ENCODE measurements around the gene LYVE1. TPM values are rescaled to one million over a fixed set of nuclear protein-coding genes. Genes with fewer than 3 reads are reported as not detected.

LYVE1 gene
- total RNA-seq, 1 donor from 2014 or later = not detected

DNA sequence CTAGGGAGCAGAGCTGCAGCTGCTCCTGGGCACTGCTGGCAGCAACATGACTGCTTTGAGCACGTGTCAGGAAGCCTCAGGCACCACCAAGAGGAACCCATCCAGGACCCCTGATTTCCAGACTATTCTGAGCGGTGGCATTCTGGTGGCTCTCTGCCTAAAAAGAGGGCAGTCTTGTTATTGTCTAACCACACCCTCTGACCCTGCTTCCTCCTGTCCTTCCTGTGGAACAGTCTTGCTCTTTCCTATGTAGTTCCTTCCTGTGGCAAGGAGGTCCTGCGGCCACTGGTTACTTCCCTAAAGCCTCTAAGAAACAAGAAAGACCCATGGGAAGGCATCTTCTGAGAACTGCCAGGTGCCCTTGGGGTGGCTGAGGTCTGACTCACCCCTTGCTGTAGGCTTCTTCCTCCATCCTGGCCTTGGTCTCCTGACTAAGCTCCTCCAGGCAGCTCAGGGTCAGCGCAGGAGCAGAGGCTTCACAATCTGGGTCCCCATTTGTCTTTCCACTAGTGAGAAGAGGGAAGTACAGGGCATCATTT lies 13.1 kb upstream of the LYVE1 start:
- Mint-ChIP-seq H3K27ac (no peak overlapping the region), H3K4me3 (no peak overlapping the region), H3K27me3 (peaks cover 26% of the 10 kb centered on the region), H3K9me3 (no peaks in the 10 kb centered on the region), H3K4me1 (peaks cover 2% of the 10 kb centered on the region), H3K36me3 (ENCODE audit: low read depth) (no peaks in the 10 kb centered on the region)
- intact Hi-C loops (cut with micrococcal nuclease) = no loop called here
- DNase-seq = no peak

DNA sequence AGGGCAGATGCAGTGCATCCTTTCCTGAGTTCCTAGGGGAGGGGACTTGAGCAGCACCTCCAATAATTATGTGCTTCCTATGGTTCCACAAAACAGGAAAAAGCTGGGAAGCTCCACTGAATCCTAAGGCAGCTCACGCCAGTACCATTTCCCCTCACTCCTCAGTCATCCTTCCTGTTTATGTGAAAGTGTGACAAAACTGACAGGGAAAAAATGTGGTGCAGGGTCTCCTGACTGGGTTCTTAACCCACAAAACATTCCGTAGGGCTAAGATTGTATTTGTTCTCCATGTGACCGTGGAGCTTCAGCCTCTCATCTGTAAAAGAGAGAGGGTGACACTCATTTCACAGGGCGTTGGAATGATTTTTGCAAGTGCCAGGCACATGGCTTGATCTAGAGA lies 12.2 kb upstream of the LYVE1 start:
- intact Hi-C loops (cut with micrococcal nuclease) = no loop called here
- Mint-ChIP-seq H3K9me3 (no peaks in the 10 kb centered on the region), H3K4me1 (no peaks in the 10 kb centered on the region), H3K27ac (no peak overlapping the region), H3K4me3 (no peak overlapping the region), H3K27me3 (peaks cover 24% of the 10 kb centered on the region), H3K36me3 (ENCODE audit: low read depth) (no peaks in the 10 kb centered on the region)
- DNase-seq = no peak

DNA sequence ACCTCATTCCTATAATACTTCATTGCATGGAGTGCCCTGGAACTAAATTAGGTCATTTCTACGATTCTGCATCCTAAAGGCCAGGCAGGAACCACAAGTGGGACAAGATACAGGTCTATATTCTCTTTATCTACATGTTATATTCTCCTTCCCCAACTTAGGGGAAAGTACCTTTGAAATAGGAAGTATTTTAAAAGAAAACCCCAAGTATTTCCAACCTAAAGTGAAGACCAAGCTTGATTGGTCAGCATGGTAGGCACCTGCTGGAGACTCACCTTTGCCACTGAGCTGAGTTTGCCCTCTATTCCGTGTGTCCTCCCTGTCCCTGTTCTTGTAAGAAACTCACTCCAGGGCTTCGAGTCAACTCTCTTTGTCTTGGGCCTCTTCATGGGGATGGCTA lies 11.2 kb upstream of the LYVE1 start:
- no peaks in the 10 kb centered on the region for H3K4me1 Mint-ChIP-seq
- H3K9me3 Mint-ChIP-seq = no peaks in the 10 kb centered on the region
- H3K27me3 Mint-ChIP-seq = peaks cover 25% of the 10 kb centered on the region
- no peak overlapping the region for H3K27ac Mint-ChIP-seq
- intact Hi-C loops (cut with micrococcal nuclease) = no loop called here
- DNase-seq = no peak
- no peaks in the 10 kb centered on the region for H3K36me3 Mint-ChIP-seq (ENCODE audit: low read depth)
- no peak overlapping the region for H3K4me3 Mint-ChIP-seq

DNA sequence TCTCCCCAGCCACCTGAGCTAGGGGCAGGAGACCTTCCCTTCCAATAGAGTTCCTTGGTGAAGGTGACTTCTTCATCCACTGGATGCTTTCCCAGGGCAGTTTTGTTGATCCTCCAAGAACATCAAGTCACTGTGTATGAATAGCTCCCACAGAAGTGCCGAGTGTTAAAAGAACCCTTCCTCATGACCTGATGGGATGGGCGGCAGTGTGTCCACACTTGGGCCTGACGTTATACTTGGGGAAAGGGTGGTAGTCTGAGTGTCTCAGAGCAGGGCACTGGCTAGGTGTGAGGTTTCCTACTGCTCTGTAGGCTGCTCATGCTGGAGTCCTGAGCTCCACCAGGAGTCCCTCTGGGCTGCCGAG lies 7.6 kb upstream of the LYVE1 start:
- intact Hi-C loops (cut with micrococcal nuclease) = no loop called here
- no peaks in the 10 kb centered on the region for H3K9me3 Mint-ChIP-seq
- H3K4me1 Mint-ChIP-seq = no peaks in the 10 kb centered on the region
- no peak overlapping the region for H3K27ac Mint-ChIP-seq
- no peak for DNase-seq
- no peaks in the 10 kb centered on the region for H3K36me3 Mint-ChIP-seq (ENCODE audit: low read depth)
- H3K27me3 Mint-ChIP-seq = peaks cover 24% of the 10 kb centered on the region
- no peak overlapping the region for H3K4me3 Mint-ChIP-seq

DNA sequence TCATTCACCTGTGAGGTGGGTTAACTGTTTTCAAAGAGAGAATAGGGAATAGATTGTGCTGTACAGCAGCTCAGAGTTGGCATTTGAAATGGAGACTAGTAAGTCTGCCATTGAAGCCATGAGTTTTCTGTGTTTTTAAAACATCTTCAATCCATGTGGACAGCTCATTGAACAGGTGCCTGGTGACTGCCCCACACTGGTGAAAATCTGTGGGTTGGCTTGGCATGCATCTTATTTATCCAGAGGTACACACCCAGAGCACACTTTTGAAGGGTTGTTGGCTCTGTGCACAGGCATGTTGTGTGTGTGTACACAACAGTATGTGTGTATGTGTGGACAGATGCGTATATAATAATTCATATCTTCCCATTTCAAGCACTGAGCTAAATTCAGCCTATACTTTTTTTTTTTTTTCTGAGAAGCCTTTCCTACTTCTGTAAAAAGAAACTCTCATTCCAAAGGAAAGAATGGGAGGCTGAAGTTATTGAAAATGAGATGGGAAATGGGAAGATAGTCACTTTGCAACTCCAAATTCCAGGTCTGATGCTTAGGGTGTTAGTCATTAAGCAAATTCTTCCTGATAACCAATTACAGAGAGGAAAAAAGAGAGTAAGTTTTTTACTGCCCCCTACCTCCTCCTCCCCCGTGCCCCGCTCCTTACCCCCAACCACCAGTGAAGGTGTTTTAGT lies 7.0 kb upstream of the LYVE1 start:
- DNase-seq = no peak
- no peak overlapping the region for H3K27ac Mint-ChIP-seq
- H3K4me1 Mint-ChIP-seq = no peaks in the 10 kb centered on the region
- no peak overlapping the region for H3K4me3 Mint-ChIP-seq
- H3K27me3 Mint-ChIP-seq = peaks cover 24% of the 10 kb centered on the region
- intact Hi-C loops (cut with micrococcal nuclease) = no loop called here
- H3K36me3 Mint-ChIP-seq (ENCODE audit: low read depth) = no peaks in the 10 kb centered on the region
- no peaks in the 10 kb centered on the region for H3K9me3 Mint-ChIP-seq

DNA sequence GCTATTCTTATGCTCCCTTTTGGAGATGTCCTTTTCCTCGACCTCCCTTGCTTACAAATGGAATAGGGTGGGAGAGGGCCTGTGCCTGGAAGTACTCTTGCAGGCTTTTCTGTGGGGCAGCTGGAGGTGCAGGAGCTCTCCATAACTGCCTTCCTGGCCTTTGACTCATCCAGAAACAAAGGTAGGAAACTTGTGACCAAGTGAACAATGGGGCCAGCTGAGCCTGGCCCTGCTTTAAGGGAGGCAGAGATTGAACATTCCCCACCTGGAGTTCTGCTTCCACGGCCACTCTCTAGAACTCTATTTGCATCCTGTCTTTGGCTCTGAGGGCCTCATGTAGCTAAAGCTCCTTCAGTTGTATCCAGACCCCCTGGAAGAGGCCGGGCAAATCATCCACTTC lies 5.1 kb upstream of the LYVE1 start:
- Mint-ChIP-seq H3K4me3 (no peak overlapping the region), H3K27me3 (peaks cover 26% of the 10 kb centered on the region), H3K4me1 (no peaks in the 10 kb centered on the region)

DNA sequence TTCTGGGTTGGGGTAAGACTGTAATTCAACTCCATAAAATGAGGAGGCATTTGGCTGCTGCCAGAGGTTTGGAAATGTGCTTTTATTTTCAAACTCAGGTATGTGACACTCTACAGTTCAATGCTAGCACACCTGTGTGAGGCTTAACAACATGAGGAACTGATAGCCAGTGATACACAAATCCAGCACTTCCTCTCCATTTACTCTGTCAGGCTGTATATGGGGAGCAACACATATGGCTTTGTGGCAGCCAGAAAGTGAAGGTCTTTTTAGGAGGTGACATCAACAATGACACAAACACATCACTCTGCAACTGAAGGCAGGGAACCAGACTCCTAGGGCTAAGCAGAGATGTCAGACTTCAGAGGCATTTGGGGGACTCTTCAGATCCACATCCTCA lies 4.6 kb upstream of the LYVE1 start:
- no peaks in the 10 kb centered on the region for H3K9me3 Mint-ChIP-seq
- H3K4me3 Mint-ChIP-seq = no peak overlapping the region
- intact Hi-C loops (cut with micrococcal nuclease) = no loop called here
- H3K27me3 Mint-ChIP-seq = peaks cover 23% of the 10 kb centered on the region
- DNase-seq = no peak
- no peaks in the 10 kb centered on the region for H3K4me1 Mint-ChIP-seq
- no peaks in the 10 kb centered on the region for H3K36me3 Mint-ChIP-seq (ENCODE audit: low read depth)
- no peak overlapping the region for H3K27ac Mint-ChIP-seq

More for the DNA sequence above, 5.1 kb upstream of the LYVE1 start:
- intact Hi-C loops (cut with micrococcal nuclease) = no loop called here
- no peak for DNase-seq
- Mint-ChIP-seq H3K27ac (no peak overlapping the region), H3K36me3 (ENCODE audit: low read depth) (no peaks in the 10 kb centered on the region), H3K9me3 (no peaks in the 10 kb centered on the region)

DNA sequence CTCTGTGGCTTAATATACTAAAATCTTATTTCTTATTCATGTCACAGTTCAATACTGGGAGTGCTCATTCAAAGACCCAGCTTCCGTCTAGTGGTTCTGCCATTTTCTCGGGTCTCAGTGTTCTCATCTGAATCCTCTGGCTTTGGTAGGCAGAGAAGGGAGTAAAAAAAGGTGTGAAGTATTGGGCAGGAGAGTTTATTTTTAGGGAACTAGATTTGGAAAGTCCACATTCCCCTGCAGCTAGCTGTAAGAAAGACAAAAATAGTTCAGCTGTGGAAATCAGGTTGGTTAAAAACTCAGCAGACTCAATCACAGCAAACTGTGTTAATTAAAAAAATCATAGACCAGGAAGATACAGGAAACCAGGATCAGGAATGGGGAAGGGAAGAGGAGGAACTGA lies 4.1 kb upstream of the LYVE1 start:
- Mint-ChIP-seq H3K27me3 (peaks cover 21% of the 10 kb centered on the region), H3K4me3 (no peak overlapping the region), H3K27ac (no peak overlapping the region), H3K9me3 (no peaks in the 10 kb centered on the region), H3K4me1 (no peaks in the 10 kb centered on the region), H3K36me3 (ENCODE audit: low read depth) (no peaks in the 10 kb centered on the region)
- DNase-seq = no peak
- intact Hi-C loops (cut with micrococcal nuclease) = no loop called here

DNA sequence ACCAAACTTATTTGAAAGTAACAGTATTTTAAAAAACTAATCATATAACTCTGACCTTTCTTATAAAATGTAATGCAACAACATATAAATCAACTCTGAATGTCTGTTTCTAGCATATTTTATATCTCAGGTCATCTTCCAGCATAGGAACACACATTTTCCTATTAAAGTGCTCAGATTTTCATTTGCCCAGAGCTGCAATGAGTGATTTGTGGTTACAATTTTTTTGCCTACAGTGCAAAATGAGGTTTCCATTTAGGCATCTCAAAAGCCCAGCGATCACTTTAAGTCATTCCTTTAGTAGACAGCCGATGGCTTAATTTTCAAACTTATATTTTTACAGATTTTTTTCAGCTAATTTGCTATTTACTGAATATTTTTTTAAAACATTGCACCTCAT lies 1.0 kb downstream of the LYVE1 start:
- Mint-ChIP-seq H3K36me3 (ENCODE audit: low read depth) (no peaks in the 10 kb centered on the region), H3K27me3 (peaks cover 26% of the 10 kb centered on the region), H3K27ac (no peak overlapping the region), H3K4me3 (no peak overlapping the region), H3K9me3 (no peaks in the 10 kb centered on the region), H3K4me1 (no peaks in the 10 kb centered on the region)
- no peak for DNase-seq
- intact Hi-C loops (cut with micrococcal nuclease) = no loop called here

DNA sequence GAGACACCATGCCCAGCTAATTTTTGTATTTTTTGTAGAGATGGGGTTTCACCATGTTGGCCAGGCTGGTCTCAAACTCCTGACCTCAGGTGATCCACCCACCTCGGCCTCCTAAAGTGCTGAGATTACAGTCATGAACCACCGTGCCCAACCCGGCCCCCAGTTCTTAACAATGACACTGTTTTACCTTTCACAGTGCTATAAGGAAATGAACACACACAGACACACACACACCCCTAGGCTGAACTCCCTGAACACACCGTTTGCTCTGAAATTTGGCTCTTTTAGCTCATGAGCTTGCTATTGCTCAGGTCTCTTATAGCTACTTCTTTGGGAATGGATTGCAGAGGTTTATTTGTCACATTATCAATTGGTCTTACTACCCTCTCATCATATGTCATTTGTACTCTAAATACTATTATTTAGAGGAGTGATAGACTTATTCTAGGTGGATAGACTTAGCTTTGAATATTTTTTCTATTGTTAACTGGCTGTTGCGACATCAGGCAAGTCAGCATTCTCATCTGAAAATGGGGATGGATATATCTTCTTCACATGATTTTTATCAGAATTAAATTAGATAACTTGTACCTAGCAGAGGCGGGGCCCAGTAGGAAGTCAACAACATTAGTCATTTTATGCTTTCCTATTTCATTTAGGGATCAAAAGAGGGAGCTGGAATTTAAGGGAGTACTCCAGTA lies 2.1 kb downstream of the LYVE1 start:
- Mint-ChIP-seq H3K27ac (no peak overlapping the region), H3K4me3 (no peak overlapping the region), H3K9me3 (no peaks in the 10 kb centered on the region), H3K4me1 (no peaks in the 10 kb centered on the region), H3K36me3 (ENCODE audit: low read depth) (no peaks in the 10 kb centered on the region), H3K27me3 (peaks cover 24% of the 10 kb centered on the region)
- no peak for DNase-seq
- intact Hi-C loops (cut with micrococcal nuclease) = no loop called here

DNA sequence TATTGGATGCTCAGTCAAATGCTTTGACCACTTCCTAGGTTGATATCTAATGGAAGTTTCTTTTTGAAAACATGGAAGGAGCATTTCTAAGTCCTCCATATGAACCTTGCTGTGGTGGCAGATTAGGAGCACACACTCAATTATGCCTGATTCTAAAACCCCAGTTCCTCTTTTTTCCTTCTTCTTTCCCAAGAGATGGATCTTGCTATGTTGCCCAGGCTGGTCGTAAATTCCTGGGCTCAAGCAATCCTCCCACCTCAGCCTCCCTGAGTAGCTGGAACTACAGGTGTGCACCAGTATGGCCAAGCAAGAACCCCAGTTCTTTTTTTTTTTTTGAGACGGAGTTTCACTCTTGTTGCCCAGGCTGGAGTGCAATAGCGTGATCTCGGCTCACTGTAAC lies 3.0 kb downstream of the LYVE1 start:
- Mint-ChIP-seq H3K27ac (no peak overlapping the region), H3K9me3 (no peaks in the 10 kb centered on the region), H3K4me1 (no peaks in the 10 kb centered on the region), H3K27me3 (peaks cover 23% of the 10 kb centered on the region), H3K36me3 (ENCODE audit: low read depth) (no peaks in the 10 kb centered on the region), H3K4me3 (no peak overlapping the region)
- DNase-seq = no peak
- intact Hi-C loops (cut with micrococcal nuclease) = no loop called here

DNA sequence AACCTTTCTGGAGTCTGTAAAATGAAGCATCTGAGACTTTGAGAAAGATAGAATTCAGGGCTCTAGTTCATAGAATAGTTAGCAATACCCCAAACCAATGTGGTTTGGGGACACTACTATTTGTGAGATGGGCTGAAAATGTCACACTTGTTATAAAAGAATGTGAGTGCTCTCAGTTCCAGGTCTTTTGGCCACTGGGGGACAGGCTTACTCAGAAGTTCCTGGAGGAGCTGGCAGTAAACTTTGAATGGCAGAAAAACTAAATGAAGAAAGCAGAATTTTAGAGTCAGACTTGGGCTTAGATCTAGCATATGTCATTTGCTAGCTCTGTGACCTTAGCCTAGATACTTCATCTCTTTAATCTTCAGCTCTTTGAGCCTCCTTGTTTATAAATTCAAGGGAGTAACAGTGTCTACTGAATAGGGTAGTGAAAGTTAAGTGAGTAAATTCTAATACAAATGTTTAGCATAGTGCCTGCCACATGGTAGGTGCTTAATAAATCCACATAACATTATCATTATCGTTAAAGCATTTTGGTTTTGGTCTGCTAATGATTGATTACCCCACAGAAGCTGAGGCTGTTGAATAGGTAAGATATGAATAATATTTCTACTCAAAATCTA lies 3.7 kb downstream of the LYVE1 start:
- intact Hi-C loops (cut with micrococcal nuclease) = no loop called here
- H3K9me3 Mint-ChIP-seq = no peaks in the 10 kb centered on the region

DNA sequence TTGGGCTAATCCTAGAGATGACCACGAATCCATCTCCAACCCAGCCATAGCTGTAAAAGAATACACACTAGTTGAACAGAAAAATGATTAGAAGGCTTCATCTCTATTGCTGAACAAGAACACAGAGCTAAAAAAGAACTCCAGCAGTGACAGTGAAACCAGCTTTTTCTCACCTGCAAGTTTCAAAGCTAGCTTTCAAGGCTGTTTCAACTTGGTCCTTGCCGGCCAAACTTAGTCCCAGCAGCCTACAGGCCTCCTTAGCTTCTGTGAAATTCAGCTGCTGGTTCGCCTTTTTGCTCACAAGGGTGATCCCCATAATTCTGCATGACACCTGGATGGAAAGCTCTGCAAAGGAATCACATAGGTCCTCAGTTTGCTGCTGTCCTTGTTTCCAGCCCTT lies 4.4 kb downstream of the LYVE1 start:
- Mint-ChIP-seq H3K36me3 (ENCODE audit: low read depth) (no peaks in the 10 kb centered on the region), H3K4me3 (no peak overlapping the region), H3K4me1 (no peaks in the 10 kb centered on the region), H3K27ac (no peak overlapping the region), H3K9me3 (no peaks in the 10 kb centered on the region), H3K27me3 (peaks cover 21% of the 10 kb centered on the region)
- intact Hi-C loops (cut with micrococcal nuclease) = no loop called here
- no peak for DNase-seq

More for the DNA sequence above, 3.7 kb downstream of the LYVE1 start:
- peaks cover 23% of the 10 kb centered on the region for H3K27me3 Mint-ChIP-seq
- H3K27ac Mint-ChIP-seq = no peak overlapping the region
- DNase-seq = no peak
- H3K36me3 Mint-ChIP-seq (ENCODE audit: low read depth) = no peaks in the 10 kb centered on the region
- no peaks in the 10 kb centered on the region for H3K4me1 Mint-ChIP-seq
- no peak overlapping the region for H3K4me3 Mint-ChIP-seq

DNA sequence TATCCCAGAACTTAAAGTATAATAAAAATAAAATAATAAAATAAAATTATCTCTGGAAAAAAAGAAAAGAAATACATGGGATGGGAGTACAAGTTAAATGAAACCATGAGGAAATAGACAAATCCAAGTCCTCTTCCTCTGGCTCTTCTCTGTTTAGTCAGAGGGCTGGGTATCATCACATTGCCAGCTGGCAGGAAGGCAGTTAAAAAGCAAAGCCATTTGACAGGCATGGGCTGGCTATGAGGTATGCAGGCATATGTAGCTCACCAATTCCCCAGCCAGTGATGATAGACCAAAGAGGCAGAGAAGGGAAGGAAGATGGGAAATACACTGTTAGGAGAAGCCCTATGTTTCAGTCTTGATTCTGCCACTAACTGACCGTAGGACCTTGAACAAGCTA lies 6.5 kb downstream of the LYVE1 start:
- Mint-ChIP-seq H3K4me1 (no peaks in the 10 kb centered on the region), H3K9me3 (no peaks in the 10 kb centered on the region), H3K4me3 (no peak overlapping the region), H3K27me3 (peaks cover 20% of the 10 kb centered on the region), H3K27ac (no peak overlapping the region), H3K36me3 (ENCODE audit: low read depth) (no peaks in the 10 kb centered on the region)
- no peak for DNase-seq
- intact Hi-C loops (cut with micrococcal nuclease) = no loop called here
